K562 (cell line): Measurements from ENCODE around the gene MRLN. TPM values are rescaled to one million over a fixed set of nuclear protein-coding genes. Genes with fewer than 3 reads are reported as not detected.

ENCODE experiments used
- ATAC-seq: fragments of 200-7000 bp; cut with Tn5 transposase; 3 replicates; pipeline ENCODE4 v1.9.1; 2020; ENCODE audit warnings: moderate library complexity
- BruUV-seq: library from RNA; stranded (reverse); fragments of 400-500 nt; replicated peaks from 2 replicates; lab custom pipeline; 2021; lab: Mats Ljungman, UMichigan
- CTCF ChIA-PET: fragments of 300-600 bp; formaldehyde crosslinking; extraction: SDS; loops from one replicate; lab custom pipeline; 2021; ENCODE audit warnings: low intra/inter-chr PET ratio; lab: Yijun Ruan, JAX
- POLR2A ChIA-PET: fragments of 300-600, 350-650 bp; sonication (Branson Sonifier 250); formaldehyde crosslinking; extraction: SDS; loops from one replicate; lab custom pipeline; 2021; ENCODE audit warnings: antibody characterized with exemption, inconsistent platforms; lab: Yijun Ruan, JAX
- DNase-seq, 4 experiments: peaks; one replicate each; pipeline versions ENCODE4 v3.0.0 to v3.0.0-alpha.2; 2011 to 2018; ENCODE audit warnings: low spot score in 3 of 4, mixed read lengths in 3 of 4; ENCODE audit errors: extremely low read depth in 1 of 4
- FAIRE-seq: peaks from 2 replicates; lab custom pipeline; 2011; peaks lifted over from hg19 to GRCh38; lab: Jason Lieb, UNC
- H2AFZ ChIP-seq: 2 replicates; pipeline ENCODE4 v1.6.0; 2011; ENCODE audit warnings: low read depth, low read length, control low read depth, inconsistent platforms
- H3K27ac ChIP-seq: fragments of 200-600 bp; 3 replicates; pipeline ENCODE4 v1.8.0; 2011; ENCODE audit warnings: low read depth, mild to moderate bottlenecking, control low read depth, inconsistent platforms, low read length, moderate library complexity, mixed read lengths; ENCODE audit errors: extremely low read depth
- H3K27me3 ChIP-seq, 2 experiments: fragments of 300-600 bp in 1 of 2; 2 replicates in 1 of 2; 3 replicates in 1 of 2; pipeline versions ENCODE4 v1.6.0 to v1.8.0; 2011; ENCODE audit warnings: inconsistent platforms in 2 of 2, low read length in 2 of 2, mild to moderate bottlenecking in 1 of 2, mixed read lengths in 1 of 2, moderate library complexity in 1 of 2; ENCODE audit not compliant: control insufficient read depth in 2 of 2, insufficient read depth in 2 of 2
- H3K36me3 ChIP-seq: fragments of 300-600 bp; 3 replicates; pipeline ENCODE4 v1.8.0; 2011; ENCODE audit warnings: mild to moderate bottlenecking, low read length, inconsistent platforms; ENCODE audit not compliant: control insufficient read depth, insufficient read depth
- H3K4me1 ChIP-seq, 2 experiments: fragments of 200-600 bp in 1 of 2; replicated peaks in 1 of 2; 2 replicates in 1 of 2; 3 replicates in 1 of 2; pipeline versions ENCODE4 v1.5.1 to v1.8.0; 2011; ENCODE audit warnings: inconsistent platforms in 2 of 2, low read length in 2 of 2, mild to moderate bottlenecking in 1 of 2, mixed read lengths in 1 of 2, moderate library complexity in 1 of 2; ENCODE audit not compliant: control insufficient read depth in 2 of 2, insufficient read depth in 2 of 2
- H3K4me2 ChIP-seq: 2 replicates; pipeline ENCODE4 v1.6.1; 2011; ENCODE audit warnings: low read length, control low read depth, inconsistent platforms, mixed read lengths; ENCODE audit not compliant: insufficient read depth
- H3K4me3 ChIP-seq: fragments of 200-600 bp; sonication (generic), shearing (Covaris generic); 2 replicates; pipeline ENCODE4 v1.5.1; 2016; ENCODE audit warnings: control low read depth, inconsistent platforms
- H3K79me2 ChIP-seq: fragments of 200-600 bp; 3 replicates; pipeline ENCODE4 v1.8.0; 2011; ENCODE audit warnings: low read length, inconsistent platforms; ENCODE audit not compliant: control insufficient read depth, insufficient read depth
- H3K9ac ChIP-seq, 2 experiments: 2 replicates each; pipeline versions ENCODE4 v1.6.0 to v1.6.1; 2011; ENCODE audit warnings: low read depth in 2 of 2, low read length in 2 of 2, control low read depth in 1 of 2, inconsistent platforms in 1 of 2, mild to moderate bottlenecking in 1 of 2, mixed read lengths in 1 of 2; ENCODE audit not compliant: insufficient read depth in 1 of 2
- H3K9me1 ChIP-seq: one replicate; pipeline ENCODE4 v1.6.0; 2011; ENCODE audit warnings: inconsistent platforms, mild to moderate bottlenecking, low read length, moderate library complexity; ENCODE audit not compliant: control insufficient read depth, insufficient read depth
- H3K9me3 ChIP-seq: replicated peaks from 2 replicates; pipeline ENCODE4 v1.5.1; 2011; ENCODE audit warnings: low read depth, low read length, inconsistent platforms; ENCODE audit not compliant: control insufficient read depth, insufficient read depth
- H4K20me1 ChIP-seq: replicated peaks from 2 replicates; pipeline ENCODE4 v1.6.1; 2011; ENCODE audit warnings: low read length, inconsistent platforms, mixed read lengths; ENCODE audit not compliant: control insufficient read depth, insufficient read depth
- CBFB ChIP-seq: sonication (generic); formaldehyde crosslinking; IDR thresholded peaks from 2 replicates; pipeline ENCODE4 v1.4.0; 2020; ENCODE audit warnings: mild to moderate bottlenecking, missing genetic modification reagents
- CXXC5 ChIP-seq: fragments of 250-450 bp; sonication (Bioruptor Pico); IDR thresholded peaks from 2 replicates; pipeline ENCODE4 v1.8.0; 2022; ENCODE audit warnings: inconsistent platforms, mild to moderate bottlenecking, moderate library complexity
- DPF2 ChIP-seq: fragments of 450-650 bp; IDR thresholded peaks from 2 replicates; pipeline ENCODE4 v1.6.1; 2016
- E2F3 ChIP-seq: fragments of 250-450 bp; sonication (Bioruptor Pico); IDR thresholded peaks from 2 replicates; pipeline ENCODE4 v1.4.0; 2020; ENCODE audit warnings: mild to moderate bottlenecking
- ELF2 ChIP-seq: fragments of 250-450 bp; sonication (Bioruptor Pico); IDR thresholded peaks from 2 replicates; pipeline ENCODE4 v1.5.0; 2021; ENCODE audit warnings: mild to moderate bottlenecking
- ETS2 ChIP-seq: IDR thresholded peaks from 2 replicates; pipeline ENCODE4 v1.6.1; 2016; ENCODE audit warnings: borderline replicate concordance, missing genetic modification characterization, mild to moderate bottlenecking, moderate library complexity, missing compliant biosample characterization; ENCODE audit not compliant: poor library complexity, severe bottlenecking
- IRF2 ChIP-seq: sonication (generic); formaldehyde crosslinking; IDR thresholded peaks from 2 replicates; pipeline ENCODE4 v1.8.1; 2022; ENCODE audit warnings: mild to moderate bottlenecking, missing genetic modification reagents
- MXI1 ChIP-seq: IDR thresholded peaks from 2 replicates; pipeline ENCODE4 v1.6.1; 2011; ENCODE audit warnings: low read depth, mild to moderate bottlenecking, improper control_type of control experiment, low read length
- PHB2 ChIP-seq: fragments of 450-650 bp; IDR thresholded peaks from 2 replicates; pipeline ENCODE4 v1.6.1; 2017; ENCODE audit warnings: low read depth
- SP2 ChIP-seq: IDR thresholded peaks from 2 replicates; pipeline ENCODE4 v1.6.1; 2011; ENCODE audit warnings: mild to moderate bottlenecking, low read depth, low read length, moderate library complexity; ENCODE audit not compliant: poor library complexity, severe bottlenecking; ENCODE audit errors: extremely low read depth
- SUPT5H ChIP-seq: fragments of 450-650 bp; IDR thresholded peaks from 2 replicates; pipeline ENCODE4 v1.6.1; 2016
- TOE1 ChIP-seq, 2 experiments: fragments of 450-650 bp in 1 of 2; sonication (generic) in 1 of 2; formaldehyde crosslinking in 1 of 2; IDR thresholded peaks; 2 replicates each; pipeline versions ENCODE4 v1.7.1 to v1.8.0; 2016 to 2022; ENCODE audit warnings: borderline replicate concordance in 2 of 2, mild to moderate bottlenecking in 2 of 2, antibody characterized with exemption in 1 of 2, inconsistent platforms in 1 of 2, low read depth in 1 of 2, missing genetic modification reagents in 1 of 2, moderate library complexity in 1 of 2
- U2AF2 ChIP-seq: fragments of 200-400 bp; formaldehyde crosslinking; optimal IDR thresholded peaks from 2 replicates; pipeline ENCODE3; 2017; ENCODE audit warnings: low read depth, mild to moderate bottlenecking, low read length
- ZC3H4 ChIP-seq: sonication (generic); formaldehyde crosslinking; IDR thresholded peaks from 2 replicates; pipeline ENCODE4 v1.9.0; 2021; ENCODE audit warnings: missing genetic modification reagents, borderline replicate concordance
- ZNF263 ChIP-seq: sonication (generic); formaldehyde crosslinking; IDR thresholded peaks from 2 replicates; pipeline ENCODE4 v1.8.0; 2022; ENCODE audit warnings: mild to moderate bottlenecking, missing genetic modification reagents, borderline replicate concordance
- ZNF561 ChIP-seq: fragments of 450-650 bp; formaldehyde crosslinking; conservative IDR thresholded peaks from 2 replicates; pipeline ENCODE4 v1.4.0; 2020; ENCODE audit warnings: mild to moderate bottlenecking, moderate library complexity
- in situ Hi-C: fragments of 300-500 bp; cut with MboI; formaldehyde crosslinking; loops from 4 replicates; pipeline ENCODE4 v1.15.0; 2018; ENCODE audit warnings: inconsistent platforms, mixed read lengths
- intact Hi-C: fragments of 100-400 bp; cut with micrococcal nuclease; formaldehyde crosslinking; loops from 2 replicates; pipeline ENCODE4 v1.14.2; 2022
- polyA plus RNA-seq, 8 experiments: library from polyadenylated mRNA; depleted of rRNA in 4 of 8; stranded (reverse) in 5 of 8; unstranded in 3 of 8; fragments of >200 nt; fragmentation: Nextera tagmentation in 2 of 8; fragmentation: Illumina TruSeq in 1 of 8; extraction: Ambion mirVana in 2 of 8; extraction: Trizol in 1 of 8; gene quantifications; 2 replicates each; pipeline versions ENCODE4 v1.2.1 to v1.2.3, GENCODE V29; 2011 to 2014; ENCODE audit warnings: inconsistent platforms in 1 of 8, missing spikeins in 1 of 8
- total RNA-seq, 7 experiments: library from RNA; depleted of rRNA in 6 of 7; stranded (reverse); fragments of >200 nt in 6 of 7; fragmentation: Illumina TruSeq in 2 of 7; extraction: Trizol in 2 of 7; gene quantifications; 2 replicates each; pipeline versions ENCODE4 v1.2.1 to v1.2.3, GENCODE V29; 2011 to 2021; ENCODE audit warnings: low replicate concordance in 1 of 7
- TF ChIP-seq, protein P1 (sequence below): fragments of 150-350 bp; conservative IDR thresholded peaks from 2 replicates; pipeline ENCODE4 v1.6.1; 2014; ENCODE audit warnings: low read length
- TF ChIP-seq, protein P2 (sequence below): sonication (generic); formaldehyde crosslinking; IDR thresholded peaks from 2 replicates; pipeline ENCODE4 v1.8.0; 2023; ENCODE audit warnings: mild to moderate bottlenecking, missing genetic modification reagents

Gene MRLN
- total and polyA plus RNA-seq, 9 of the 15 experiments (the other 6 are each of a cell fraction or from before 2014, with no cell fraction given): 0.07 to 0.13 TPM; not detected in 7

DNA sequence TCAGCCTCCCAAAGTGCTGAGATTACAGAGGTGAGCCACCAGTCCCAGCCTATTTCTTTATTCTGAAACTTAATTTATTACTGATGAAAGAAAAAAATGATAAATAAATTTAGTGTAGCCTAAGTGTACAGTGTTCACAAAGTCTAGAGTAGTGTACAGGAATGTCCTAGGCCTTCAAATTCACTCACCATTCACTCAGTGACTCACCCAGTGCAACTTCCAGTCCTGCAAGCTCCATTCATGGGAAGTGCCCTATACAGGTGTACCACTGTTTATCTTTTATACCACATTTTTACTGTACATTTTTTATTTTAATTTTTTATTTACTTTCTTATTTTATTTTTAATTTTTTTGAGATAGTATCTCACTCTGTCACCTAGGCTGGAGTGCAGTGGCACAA, 12.2 kb downstream of the MRLN start:
- no peak for ATAC-seq
- no peak overlapping the region for H2AFZ ChIP-seq
- DNase-seq: no peak
- intact Hi-C loops (no loop called here), in situ Hi-C loops (no loop called here)
- no TSS peak for BruUV-seq
- ChIA-PET CTCF (no interaction called here), POLR2A (interaction anchor here (0.7 to 1.1 kb wide), 3 partner anchors 10 to 17 kb away, joined by 3 to 4 read pairs (median 3); no protein-coding TSS in a partner anchor)
- no peaks in the 10 kb centered on the region for H3K9me1 ChIP-seq
- no peaks in the 10 kb centered on the region for H3K9me3 ChIP-seq
- no peaks in the 10 kb centered on the region for H3K27me3 ChIP-seq
- H3K36me3 ChIP-seq: no peaks in the 10 kb centered on the region
- no peak overlapping the region for H3K9ac ChIP-seq
- FAIRE-seq: no peak
- no peak overlapping the region for H3K27ac ChIP-seq
- H3K79me2 ChIP-seq: no peaks in the 10 kb centered on the region
- no peak overlapping the region for H3K4me2 ChIP-seq
- H3K4me1 ChIP-seq: peaks cover 0 to 5% of the 10 kb centered on the region in 2 experiments; a peak in 1 of 5 replicates
- H3K4me3 ChIP-seq: no peak overlapping the region
- H4K20me1 ChIP-seq: no peaks in the 10 kb centered on the region
- TF ChIP-seq CBFB (CRISPR knock-in tag) (no peak), ETS2 (no peak), CXXC5 (CRISPR knock-in tag) (no peak), TOE1 (IDR thresholded peaks at IDR 0.05; ENCODE audit: borderline replicate concordance) (no peak), TOE1 (CRISPR knock-in tag; IDR thresholded peaks at IDR 0.05; ENCODE audit: borderline replicate concordance, low read depth) (no peak), PHB2 (no peak), ZC3H4 (CRISPR knock-in tag) (no peak), ELF2 (CRISPR knock-in tag) (no peak), E2F3 (CRISPR knock-in tag) (no peak), ZNF263 (CRISPR knock-in tag) (no peak), SP2 (no peak), IRF2 (CRISPR knock-in tag) (no peak), ZNF561 (CRISPR knock-in tag) (no peak), MXI1 (no peak), U2AF2 (no peak), SUPT5H (no peak), DPF2 (no peak)
- TF ChIP-seq, protein P1, sequence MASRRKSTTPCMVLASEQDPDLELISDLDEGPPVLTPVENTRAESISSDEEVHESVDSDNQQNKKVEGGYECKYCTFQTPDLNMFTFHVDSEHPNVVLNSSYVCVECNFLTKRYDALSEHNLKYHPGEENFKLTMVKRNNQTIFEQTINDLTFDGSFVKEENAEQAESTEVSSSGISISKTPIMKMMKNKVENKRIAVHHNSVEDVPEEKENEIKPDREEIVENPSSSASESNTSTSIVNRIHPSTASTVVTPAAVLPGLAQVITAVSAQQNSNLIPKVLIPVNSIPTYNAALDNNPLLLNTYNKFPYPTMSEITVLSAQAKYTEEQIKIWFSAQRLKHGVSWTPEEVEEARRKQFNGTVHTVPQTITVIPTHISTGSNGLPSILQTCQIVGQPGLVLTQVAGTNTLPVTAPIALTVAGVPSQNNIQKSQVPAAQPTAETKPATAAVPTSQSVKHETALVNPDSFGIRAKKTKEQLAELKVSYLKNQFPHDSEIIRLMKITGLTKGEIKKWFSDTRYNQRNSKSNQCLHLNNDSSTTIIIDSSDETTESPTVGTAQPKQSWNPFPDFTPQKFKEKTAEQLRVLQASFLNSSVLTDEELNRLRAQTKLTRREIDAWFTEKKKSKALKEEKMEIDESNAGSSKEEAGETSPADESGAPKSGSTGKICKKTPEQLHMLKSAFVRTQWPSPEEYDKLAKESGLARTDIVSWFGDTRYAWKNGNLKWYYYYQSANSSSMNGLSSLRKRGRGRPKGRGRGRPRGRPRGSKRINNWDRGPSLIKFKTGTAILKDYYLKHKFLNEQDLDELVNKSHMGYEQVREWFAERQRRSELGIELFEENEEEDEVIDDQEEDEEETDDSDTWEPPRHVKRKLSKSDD: no peak
- TF ChIP-seq, protein P2, sequence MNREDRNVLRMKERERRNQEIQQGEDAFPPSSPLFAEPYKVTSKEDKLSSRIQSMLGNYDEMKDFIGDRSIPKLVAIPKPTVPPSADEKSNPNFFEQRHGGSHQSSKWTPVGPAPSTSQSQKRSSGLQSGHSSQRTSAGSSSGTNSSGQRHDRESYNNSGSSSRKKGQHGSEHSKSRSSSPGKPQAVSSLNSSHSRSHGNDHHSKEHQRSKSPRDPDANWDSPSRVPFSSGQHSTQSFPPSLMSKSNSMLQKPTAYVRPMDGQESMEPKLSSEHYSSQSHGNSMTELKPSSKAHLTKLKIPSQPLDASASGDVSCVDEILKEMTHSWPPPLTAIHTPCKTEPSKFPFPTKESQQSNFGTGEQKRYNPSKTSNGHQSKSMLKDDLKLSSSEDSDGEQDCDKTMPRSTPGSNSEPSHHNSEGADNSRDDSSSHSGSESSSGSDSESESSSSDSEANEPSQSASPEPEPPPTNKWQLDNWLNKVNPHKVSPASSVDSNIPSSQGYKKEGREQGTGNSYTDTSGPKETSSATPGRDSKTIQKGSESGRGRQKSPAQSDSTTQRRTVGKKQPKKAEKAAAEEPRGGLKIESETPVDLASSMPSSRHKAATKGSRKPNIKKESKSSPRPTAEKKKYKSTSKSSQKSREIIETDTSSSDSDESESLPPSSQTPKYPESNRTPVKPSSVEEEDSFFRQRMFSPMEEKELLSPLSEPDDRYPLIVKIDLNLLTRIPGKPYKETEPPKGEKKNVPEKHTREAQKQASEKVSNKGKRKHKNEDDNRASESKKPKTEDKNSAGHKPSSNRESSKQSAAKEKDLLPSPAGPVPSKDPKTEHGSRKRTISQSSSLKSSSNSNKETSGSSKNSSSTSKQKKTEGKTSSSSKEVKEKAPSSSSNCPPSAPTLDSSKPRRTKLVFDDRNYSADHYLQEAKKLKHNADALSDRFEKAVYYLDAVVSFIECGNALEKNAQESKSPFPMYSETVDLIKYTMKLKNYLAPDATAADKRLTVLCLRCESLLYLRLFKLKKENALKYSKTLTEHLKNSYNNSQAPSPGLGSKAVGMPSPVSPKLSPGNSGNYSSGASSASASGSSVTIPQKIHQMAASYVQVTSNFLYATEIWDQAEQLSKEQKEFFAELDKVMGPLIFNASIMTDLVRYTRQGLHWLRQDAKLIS (CRISPR knock-in tag): no peak
- TF ChIP-seq, all 486 proteins: peak for 0
